ENCODE measurements around the gene CRYBG1.

DNA sequence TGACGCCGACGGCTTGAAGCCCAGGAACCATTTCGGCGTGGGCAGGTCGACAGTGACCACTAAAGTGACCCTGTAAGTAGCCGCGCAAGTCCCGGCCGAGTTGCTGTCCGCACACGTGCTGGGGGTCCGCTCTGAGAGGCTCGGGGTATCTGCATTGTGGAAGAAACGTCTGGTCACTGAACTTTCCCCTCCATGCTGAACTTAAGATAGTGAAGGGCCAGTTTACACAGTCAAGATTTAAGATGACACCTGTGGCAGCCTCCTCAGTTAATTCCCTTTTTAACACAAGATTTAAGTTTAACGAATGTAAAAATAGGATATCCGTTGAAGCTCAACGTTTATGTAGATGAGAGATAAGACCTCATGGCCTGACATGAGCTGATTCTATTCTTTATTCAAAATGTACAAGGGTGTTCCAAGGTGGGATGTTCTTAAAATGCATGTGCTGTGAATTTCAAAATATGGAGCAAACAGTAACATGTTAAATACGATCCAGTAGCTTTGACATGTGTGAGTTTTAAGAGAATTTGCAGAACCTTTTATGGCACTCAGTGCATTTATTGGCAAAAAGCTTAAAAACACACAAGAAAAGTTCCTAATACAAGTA lies 152.6 kb downstream of the CRYBG1 start:
- TF ChIP-seq EZH2 (IDR thresholded peaks at IDR 0.05) (no peak), POLR2AphosphoS5 (IDR thresholded peaks at IDR 0.05; ENCODE audit: borderline replicate concordance, low read depth, low read length) (no peak), FOXP2 (optimal IDR thresholded peaks at IDR 0.05; ENCODE audit: control extremely low read depth, extremely low read length, insufficient read depth) (no peak)

Measured in SK-N-MC (cell line).